Chondrocyte (in vitro differentiated cells): Measurements from ENCODE around the gene FSD1. TPM values are rescaled to one million over a fixed set of nuclear protein-coding genes. Genes with fewer than 3 reads are reported as not detected.

Experiments used
- DNase-seq: peaks from one replicate; pipeline ENCODE4 v3.0.0; 2021; ENCODE audit warnings: mixed read lengths, low spot score
- H3K27ac Mint-ChIP-seq: one replicate; pipeline ENCODE4 v1.8.0; 2021; ENCODE audit warnings: mild to moderate bottlenecking, moderate library complexity, mixed read lengths; ENCODE audit not compliant: unreplicated experiment
- H3K27me3 Mint-ChIP-seq: 2 replicates; pipeline ENCODE4 v1.8.0; 2021; ENCODE audit warnings: low read depth, mixed read lengths
- H3K36me3 Mint-ChIP-seq: 2 replicates; pipeline ENCODE4 v1.8.0; 2021; ENCODE audit warnings: low read depth, mixed read lengths
- H3K4me1 Mint-ChIP-seq: 2 replicates; pipeline ENCODE4 v1.8.0; 2021; ENCODE audit warnings: low read depth, mild to moderate bottlenecking, mixed read lengths
- H3K4me3 Mint-ChIP-seq: one replicate; pipeline ENCODE4 v1.8.0; 2021; ENCODE audit warnings: mild to moderate bottlenecking, moderate library complexity, mixed read lengths; ENCODE audit not compliant: unreplicated experiment
- H3K9me3 Mint-ChIP-seq: 2 replicates; pipeline ENCODE4 v1.8.0; 2021; ENCODE audit warnings: low read depth, mixed read lengths
- CTCF ChIP-seq: fragments of 200-600 bp; sonication (generic); IDR thresholded peaks from 2 replicates; pipeline ENCODE4 v1.5.0; 2021; ENCODE audit warnings: antibody characterized with exemption, mild to moderate bottlenecking, moderate library complexity
- long read RNA-seq: library from polyadenylated mRNA; stranded (forward); transcript quantifications from one replicate; pipeline ENCODE4 v2.0.0, GENCODE V29; 2021
- total RNA-seq: library from RNA; stranded (reverse); gene quantifications from 3 replicates; pipeline ENCODE4 v1.2.1, GENCODE V29; 2021

Gene FSD1
- total RNA-seq: 8.8 to 13.7 TPM (median 11.6 TPM) in 3 replicates
- long read RNA-seq, transcript FSD1-201 (13 exons, 1,831 nt): major isoform, 29 of 40 reads
- long read RNA-seq, partial matches to known transcripts: 4 of 40 reads
- long read RNA-seq, other reads (novel, unspliced or antisense): 6 of 40 reads

GRCh38 chr19:4304538-4305256, at the start of gene FSD1:
Gene FSD1 (plus strand): TSS chr19:4304598. CDS start chr19:4304747, 149 bp downstream.
- Mint-ChIP-seq H3K27ac (no peak within 1 kb of the TSS), H3K9me3 (no peaks in the 10 kb centered on the region), H3K4me1 (peaks cover 2% of the 10 kb centered on the region), H3K4me3 (peak within 1 kb of the TSS; percentile 62), H3K36me3 (peaks cover 2% of the 10 kb centered on the region), H3K27me3 (no peaks in the 10 kb centered on the region)
- DNase-seq: no peak
- no peak for TF ChIP-seq CTCF

GRCh38 chr19:4256563-4256962, 47.8 kb upstream of the FSD1 start:
- peak; percentile 36 for TF ChIP-seq CTCF

GRCh38 chr19:4257025-4257424, 47.4 kb upstream of the FSD1 start:
- H3K36me3 Mint-ChIP-seq: peaks cover 34% of the 10 kb centered on the region

More at GRCh38 chr19:4256563-4256962, 47.8 kb upstream of the FSD1 start:
- Mint-ChIP-seq H3K4me1 (no peaks in the 10 kb centered on the region), H3K4me3 (no peak overlapping the region), H3K36me3 (peaks cover 34% of the 10 kb centered on the region), H3K27ac (no peak overlapping the region), H3K9me3 (peaks cover 2% of the 10 kb centered on the region), H3K27me3 (no peaks in the 10 kb centered on the region)
- no peak for DNase-seq

GRCh38 chr19:4258181-4258580, 46.2 kb upstream of the FSD1 start:
- H3K27ac Mint-ChIP-seq: no peak overlapping the region
- peaks cover 31% of the 10 kb centered on the region for H3K36me3 Mint-ChIP-seq
- no peak for TF ChIP-seq CTCF
- H3K9me3 Mint-ChIP-seq: peaks cover 2% of the 10 kb centered on the region
- no peaks in the 10 kb centered on the region for H3K27me3 Mint-ChIP-seq
- no peak overlapping the region for H3K4me3 Mint-ChIP-seq
- peak; percentile 85 for DNase-seq
- H3K4me1 Mint-ChIP-seq: no peaks in the 10 kb centered on the region

More at GRCh38 chr19:4257025-4257424, 47.4 kb upstream of the FSD1 start:
- H3K9me3 Mint-ChIP-seq: peaks cover 2% of the 10 kb centered on the region
- DNase-seq: no peak
- H3K27ac Mint-ChIP-seq: no peak overlapping the region
- H3K4me1 Mint-ChIP-seq: no peaks in the 10 kb centered on the region
- TF ChIP-seq CTCF: no peak
- no peaks in the 10 kb centered on the region for H3K27me3 Mint-ChIP-seq
- H3K4me3 Mint-ChIP-seq: no peak overlapping the region

- H3K27me3 Mint-ChIP-seq: no peaks in the 10 kb centered on the region
Measured at GRCh38 chr19:4260613-4261191, 43.7 kb upstream of the FSD1 start.

More at GRCh38 chr19:4260613-4261191, 43.7 kb upstream of the FSD1 start:
- H3K4me1 Mint-ChIP-seq: no peaks in the 10 kb centered on the region
- no peak for DNase-seq
- TF ChIP-seq CTCF: no peak
- H3K9me3 Mint-ChIP-seq: no peaks in the 10 kb centered on the region
- no peak overlapping the region for H3K27ac Mint-ChIP-seq
- peaks cover 19% of the 10 kb centered on the region for H3K36me3 Mint-ChIP-seq
- H3K4me3 Mint-ChIP-seq: no peak overlapping the region
